Epithelial cell of proximal tubule (primary cell): ENCODE data around the gene C1orf174. TPM values are rescaled to one million over a fixed set of nuclear protein-coding genes. Genes with fewer than 3 reads are reported as not detected.

ENCODE experiments used
- DNase-seq: peaks from one replicate; pipeline ENCODE4 v3.0.0-alpha.2; 2011; ENCODE audit warnings: low read depth
- H3K4me3 ChIP-seq: 2 replicates; pipeline ENCODE4 v1.5.1; 2011; ENCODE audit warnings: low read depth, mild to moderate bottlenecking, low read length
- CTCF ChIP-seq: conservative IDR thresholded peaks from 2 replicates; pipeline ENCODE4 v1.5.1; 2012; ENCODE audit warnings: low read depth, mild to moderate bottlenecking, low read length
- total RNA-seq: library from RNA; depleted of rRNA; stranded (reverse); fragments of >200 nt; gene quantifications from 2 replicates; pipeline ENCODE4 v1.2.3, GENCODE V29; 2015

C1orf174 gene
- total RNA-seq, 1 donor from 2014 or later = 21.9 TPM

- no peak for TF ChIP-seq CTCF
- no peak overlapping the region for H3K4me3 ChIP-seq
- DNase-seq = no peak
These were observed 31.2 kb upstream of the C1orf174 start for GRCh38 chr1:3931007-3931912.

- H3K4me3 ChIP-seq = no peak overlapping the region
- DNase-seq = no peak
- no peak for TF ChIP-seq CTCF
These were observed 30.4 kb upstream of the C1orf174 start for GRCh38 chr1:3930301-3931006.

GRCh38 chr1:3929126-3929525 lies 29.1 kb upstream of the C1orf174 start:
- no peak for DNase-seq
- no peak overlapping the region for H3K4me3 ChIP-seq
- TF ChIP-seq CTCF = no peak

- no peak overlapping the region for H3K4me3 ChIP-seq
- no peak for DNase-seq
- no peak for TF ChIP-seq CTCF
These were observed 28.5 kb upstream of the C1orf174 start for GRCh38 chr1:3928586-3928985.

- no peak overlapping the region for H3K4me3 ChIP-seq
- TF ChIP-seq CTCF = no peak
- no peak for DNase-seq
These were observed 26.9 kb upstream of the C1orf174 start for GRCh38 chr1:3926956-3927355.

- no peak for TF ChIP-seq CTCF
- DNase-seq = no peak
- no peak overlapping the region for H3K4me3 ChIP-seq
These were observed 25.7 kb upstream of the C1orf174 start for GRCh38 chr1:3925762-3926161.

GRCh38 chr1:3925256-3925655 lies 25.2 kb upstream of the C1orf174 start:
- no peak for DNase-seq

More at GRCh38 chr1:3925256-3925655, 25.2 kb upstream of the C1orf174 start:
- no peak overlapping the region for H3K4me3 ChIP-seq
- no peak for TF ChIP-seq CTCF
